Smooth muscle cell (in vitro differentiated cells): ENCODE data around the gene PRPF31. TPM values are rescaled to one million over a fixed set of nuclear protein-coding genes. Genes with fewer than 3 reads are reported as not detected.

Source experiments
- DNase-seq: peaks from one replicate; lab custom pipeline; 2025; ENCODE audit not compliant: unreplicated experiment; lab: John Stamatoyannopoulos, UW
- H2AFZ ChIP-seq: fragments of 200-600 bp; sonication (generic); 2 replicates; pipeline ENCODE4 v1.6.0; 2016; ENCODE audit warnings: antibody characterized with exemption, low read depth, mild to moderate bottlenecking
- H3F3A ChIP-seq: fragments of 200-600 bp; sonication (generic); 2 replicates; pipeline ENCODE4 v1.6.0; 2017; ENCODE audit warnings: antibody characterized with exemption, low read depth
- H3K27ac ChIP-seq: fragments of 200-600 bp; sonication (generic); 2 replicates; pipeline ENCODE4 v1.5.1; 2016; ENCODE audit warnings: low read depth, mild to moderate bottlenecking
- H3K27me3 ChIP-seq: fragments of 200-600 bp; sonication (generic); 2 replicates; pipeline ENCODE4 v1.6.1; 2016; ENCODE audit warnings: low read depth, mild to moderate bottlenecking
- H3K36me3 ChIP-seq: fragments of 200-600 bp; sonication (generic); 2 replicates; pipeline ENCODE4 v1.5.1; 2016; ENCODE audit warnings: low read depth
- H3K4me1 ChIP-seq: fragments of 200-600 bp; sonication (generic); 2 replicates; pipeline ENCODE4 v1.5.1; 2016; ENCODE audit warnings: low read depth
- H3K4me2 ChIP-seq: fragments of 200-600 bp; sonication (generic); 2 replicates; pipeline ENCODE4 v1.6.0; 2016; ENCODE audit warnings: mild to moderate bottlenecking
- H3K4me3 ChIP-seq: fragments of 200-600 bp; sonication (generic); 2 replicates; pipeline ENCODE4 v1.5.1; 2016; ENCODE audit warnings: mild to moderate bottlenecking
- H3K79me2 ChIP-seq: fragments of 200-600 bp; sonication (generic); 2 replicates; pipeline ENCODE4 v1.6.0; 2016; ENCODE audit warnings: low read depth, mild to moderate bottlenecking
- H3K9ac ChIP-seq: fragments of 200-600 bp; sonication (generic); 2 replicates; pipeline ENCODE4 v1.6.0; 2016; ENCODE audit warnings: low read depth
- H3K9me3 ChIP-seq: fragments of 200-600 bp; sonication (generic); replicated peaks from 2 replicates; pipeline ENCODE4 v1.5.1; 2016; ENCODE audit warnings: low read depth
- H4K20me1 ChIP-seq: fragments of 200-600 bp; sonication (generic); 2 replicates; pipeline ENCODE4 v1.6.0; 2016; ENCODE audit warnings: low read depth
- WGBS: methylation state at CpG from one replicate; pipeline ENCODE4 v1.1.7; 2016; ENCODE audit warnings: low lambda C conversion rate; 5-methylcytosine and 5-hydroxymethylcytosine counted together
- polyA plus RNA-seq: library from polyadenylated mRNA; unstranded; fragments of >200 nt; fragmentation: Nextera tagmentation; extraction: Ambion mirVana; gene quantifications from 2 replicates; pipeline ENCODE4 v1.2.1, GENCODE V29; 2016
- total RNA-seq: library from RNA; depleted of rRNA; stranded (reverse); fragments of >200 nt; gene quantifications from 2 replicates; pipeline ENCODE4 v1.2.3, GENCODE V29; 2014
- TF ChIP-seq, protein P1 (sequence below): fragments of 200-600 bp; sonication (generic); IDR thresholded peaks from 2 replicates; pipeline ENCODE4 v1.5.1; 2017; ENCODE audit warnings: borderline replicate concordance, mild to moderate bottlenecking, antibody characterized with exemption; ENCODE audit not compliant: insufficient read depth, poor library complexity, severe bottlenecking

The PRPF31 gene
- total and polyA plus RNA-seq, 2 experiments from 2014 or later = 42.8 to 81.2 TPM

GRCh38 chr19:54114340-54115108, 1.0 kb upstream of the PRPF31 start:
- no peaks in the 10 kb centered on the region for H3K36me3 ChIP-seq
- H3K27ac ChIP-seq = no peak overlapping the region
- no peaks in the 10 kb centered on the region for H3F3A ChIP-seq
- 42% methylated on average over 25 of the region's 28 CpGs for WGBS
- no peaks in the 10 kb centered on the region for H3K27me3 ChIP-seq
- H3K4me2 ChIP-seq = peak overlapping the region; percentile 91
- no peaks in the 10 kb centered on the region for H4K20me1 ChIP-seq
- peaks cover 32% of the 10 kb centered on the region for H3K79me2 ChIP-seq
- peaks cover 10% of the 10 kb centered on the region for H3K4me1 ChIP-seq
- peak overlapping the region; percentile 70 for H2AFZ ChIP-seq
- TF ChIP-seq, protein P1, sequence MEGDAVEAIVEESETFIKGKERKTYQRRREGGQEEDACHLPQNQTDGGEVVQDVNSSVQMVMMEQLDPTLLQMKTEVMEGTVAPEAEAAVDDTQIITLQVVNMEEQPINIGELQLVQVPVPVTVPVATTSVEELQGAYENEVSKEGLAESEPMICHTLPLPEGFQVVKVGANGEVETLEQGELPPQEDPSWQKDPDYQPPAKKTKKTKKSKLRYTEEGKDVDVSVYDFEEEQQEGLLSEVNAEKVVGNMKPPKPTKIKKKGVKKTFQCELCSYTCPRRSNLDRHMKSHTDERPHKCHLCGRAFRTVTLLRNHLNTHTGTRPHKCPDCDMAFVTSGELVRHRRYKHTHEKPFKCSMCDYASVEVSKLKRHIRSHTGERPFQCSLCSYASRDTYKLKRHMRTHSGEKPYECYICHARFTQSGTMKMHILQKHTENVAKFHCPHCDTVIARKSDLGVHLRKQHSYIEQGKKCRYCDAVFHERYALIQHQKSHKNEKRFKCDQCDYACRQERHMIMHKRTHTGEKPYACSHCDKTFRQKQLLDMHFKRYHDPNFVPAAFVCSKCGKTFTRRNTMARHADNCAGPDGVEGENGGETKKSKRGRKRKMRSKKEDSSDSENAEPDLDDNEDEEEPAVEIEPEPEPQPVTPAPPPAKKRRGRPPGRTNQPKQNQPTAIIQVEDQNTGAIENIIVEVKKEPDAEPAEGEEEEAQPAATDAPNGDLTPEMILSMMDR = no peak
- peak overlapping the region; percentile 66 for H3K4me3 ChIP-seq
- H3K9ac ChIP-seq = peak overlapping the region; percentile 79
- no peaks in the 10 kb centered on the region for H3K9me3 ChIP-seq
- no peak for DNase-seq

DNA sequence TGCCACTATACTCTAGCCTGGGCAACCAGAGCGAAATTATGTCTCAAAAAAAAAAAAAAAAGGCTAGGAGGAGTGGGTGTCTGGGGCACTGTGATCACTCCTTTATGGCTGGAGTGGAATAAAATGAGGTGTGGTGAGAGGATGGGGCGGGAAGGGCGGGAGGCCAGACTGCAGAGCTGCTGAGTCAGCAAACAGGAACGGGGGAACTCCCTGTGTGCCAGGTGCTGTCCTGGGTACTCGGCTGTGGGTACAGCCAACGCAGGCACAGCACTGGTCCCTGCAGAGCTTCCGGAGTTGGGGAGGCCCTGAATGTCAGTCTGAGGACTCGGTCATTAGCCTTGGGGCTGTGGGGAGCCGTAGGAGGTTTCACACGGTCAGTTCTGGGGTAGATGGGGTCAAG, 5.7 kb downstream of the PRPF31 start:
- Histone ChIP-seq H3K36me3 (no peaks in the 10 kb centered on the region), H3K9ac (no peak overlapping the region), H3K27ac (no peak overlapping the region), H3K4me1 (peaks cover 4% of the 10 kb centered on the region), H3K4me2 (no peak overlapping the region), H3K4me3 (no peak overlapping the region), H4K20me1 (no peaks in the 10 kb centered on the region), H2AFZ (no peak overlapping the region), H3K79me2 (peaks cover 11% of the 10 kb centered on the region), H3K9me3 (no peaks in the 10 kb centered on the region), H3K27me3 (no peaks in the 10 kb centered on the region), H3F3A (no peaks in the 10 kb centered on the region)
- TF ChIP-seq, protein P1 = no peak
- no peak for DNase-seq
- 97% methylated on average over 10 of the region's 10 CpGs for WGBS

- H3K4me1 ChIP-seq = no peaks in the 10 kb centered on the region
- no peak overlapping the region for H3K4me2 ChIP-seq
- H4K20me1 ChIP-seq = no peaks in the 10 kb centered on the region
- no peaks in the 10 kb centered on the region for H3K27me3 ChIP-seq
- TF ChIP-seq, protein P1 = no peak
- H3K9me3 ChIP-seq = no peaks in the 10 kb centered on the region
- H3K27ac ChIP-seq = no peak overlapping the region
- H3F3A ChIP-seq = no peaks in the 10 kb centered on the region
- 96% methylated on average over 17 of the region's 17 CpGs for WGBS
- no peaks in the 10 kb centered on the region for H3K36me3 ChIP-seq
- no peak for DNase-seq
- no peak overlapping the region for H3K9ac ChIP-seq
- H2AFZ ChIP-seq = no peak overlapping the region
- no peaks in the 10 kb centered on the region for H3K79me2 ChIP-seq
- H3K4me3 ChIP-seq = no peak overlapping the region
Observed at GRCh38 chr19:54123682-54124081, 8.1 kb downstream of the PRPF31 start.

GRCh38 chr19:54124393-54124792, 8.8 kb downstream of the PRPF31 start:
- 94% methylated on average over 18 of the region's 19 CpGs for WGBS
- Histone ChIP-seq H3K27me3 (no peaks in the 10 kb centered on the region), H4K20me1 (no peaks in the 10 kb centered on the region), H3K27ac (no peak overlapping the region), H3K4me3 (no peak overlapping the region), H3K4me2 (no peak overlapping the region), H3K36me3 (no peaks in the 10 kb centered on the region), H3K9ac (no peak overlapping the region), H3K79me2 (no peaks in the 10 kb centered on the region), H3K9me3 (no peaks in the 10 kb centered on the region), H3K4me1 (no peaks in the 10 kb centered on the region), H2AFZ (no peak overlapping the region), H3F3A (no peaks in the 10 kb centered on the region)
- TF ChIP-seq, protein P1 = no peak
- DNase-seq = no peak
